H4 (cell line): ENCODE data around the gene BTN3A1. TPM values are rescaled to one million over a fixed set of nuclear protein-coding genes. Genes with fewer than 3 reads are reported as not detected.
"Not testable (repeated sequence)": the region's sequence is repeated elsewhere in the genome, so short reads cannot be mapped to it uniquely, and the experiment has no call there.

Source experiments
- DNase-seq: peaks from one replicate; pipeline ENCODE4 v3.0.0-alpha.2; 2015; ENCODE audit warnings: low spot score
- total RNA-seq: library from RNA; depleted of rRNA; stranded (reverse); fragments of >200 nt; shearing (Covaris generic); gene quantifications from 2 replicates; pipeline ENCODE4 v1.2.3, GENCODE V29; 2014; rRNA removed

Gene BTN3A1
- total RNA-seq, 1 experiment from 2014 or later: 26.6 TPM

DNA sequence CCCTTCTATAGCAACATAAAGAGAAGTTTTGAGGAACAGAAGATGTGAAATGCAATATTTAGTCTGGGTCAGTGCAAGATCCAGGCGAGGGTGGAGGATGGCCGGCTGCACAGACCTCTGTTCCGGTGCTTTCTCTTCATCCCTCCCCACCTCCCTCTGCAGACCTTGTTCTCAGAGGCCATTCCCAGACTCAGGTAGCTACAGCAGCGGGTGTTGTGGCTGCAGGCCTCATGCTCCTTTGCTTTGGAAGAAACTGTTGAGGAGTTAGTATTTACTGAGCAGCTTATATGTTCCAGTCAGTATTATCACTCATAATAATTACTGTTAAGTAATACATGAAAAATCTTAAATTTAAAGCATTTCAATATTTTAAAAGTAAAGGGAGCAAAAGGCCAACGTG lies 39.9 kb downstream of the BTN3A1 start:
- DNase-seq: no peak

DNA sequence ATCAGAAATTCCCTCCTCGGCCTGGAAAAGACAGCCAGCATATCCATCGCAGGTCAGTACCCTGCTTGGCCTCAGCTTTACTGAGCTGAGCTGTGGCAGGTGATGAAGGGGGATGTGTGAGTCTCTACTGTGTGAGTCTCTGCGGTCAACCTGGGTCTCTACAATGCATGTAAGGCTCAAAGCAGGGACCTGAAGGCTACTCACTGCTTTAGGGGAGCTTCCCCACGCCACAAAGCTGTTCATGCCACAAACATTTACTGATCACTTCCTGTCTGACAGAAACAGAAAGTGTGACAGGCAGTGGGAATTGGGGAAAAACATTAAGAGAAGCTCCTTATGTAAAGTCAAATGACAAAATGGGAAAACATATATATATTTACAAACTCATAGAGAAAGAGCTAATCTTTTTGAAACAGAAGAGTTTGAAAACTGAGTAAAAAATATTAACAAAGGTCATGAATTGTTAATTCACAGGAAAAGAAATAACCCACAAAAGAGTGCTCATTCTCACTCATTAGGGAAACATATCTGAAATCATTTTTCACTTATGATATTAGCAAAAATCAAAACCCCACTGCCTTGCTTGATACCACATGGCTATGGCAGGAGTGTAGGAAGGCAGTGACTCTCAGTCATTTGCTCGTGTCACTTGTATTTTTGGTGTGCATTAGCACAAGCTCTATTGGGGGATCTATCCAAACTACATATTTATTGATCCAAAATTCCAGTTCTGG lies 44.0 kb downstream of the BTN3A1 start:
- DNase-seq: no peak

- DNase-seq: no peak
Measured at GRCh38 chr6:26447257-26447656, 45.2 kb downstream of the BTN3A1 start.

GRCh38 chr6:26450240-26450639 lies 48.2 kb downstream of the BTN3A1 start:
- DNase-seq: no peak

GRCh38 chr6:26452631-26453235 lies 50.7 kb downstream of the BTN3A1 start:
- no peak for DNase-seq

DNA sequence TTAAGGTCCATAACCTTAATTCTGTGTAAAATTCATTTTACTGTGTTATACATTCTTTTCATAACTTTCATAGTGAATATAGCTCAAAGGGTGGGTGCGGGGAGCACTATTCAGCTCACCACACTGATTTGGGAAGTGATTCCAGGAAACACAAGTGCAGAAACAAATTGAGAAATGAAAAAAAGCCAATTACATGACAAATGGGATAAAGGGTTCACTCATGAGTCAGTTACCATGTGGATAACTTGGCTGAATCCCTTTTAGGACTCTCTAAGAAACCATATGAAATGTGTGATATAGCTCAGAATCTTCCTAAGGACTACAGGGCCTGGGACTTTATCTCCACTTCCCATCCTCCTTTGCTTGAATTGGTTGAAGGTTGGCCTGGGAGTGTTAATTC lies 52.6 kb downstream of the BTN3A1 start:
- no peak for DNase-seq

GRCh38 chr6:26455357-26455970 lies 53.4 kb downstream of the BTN3A1 start:
- no peak for DNase-seq

DNA sequence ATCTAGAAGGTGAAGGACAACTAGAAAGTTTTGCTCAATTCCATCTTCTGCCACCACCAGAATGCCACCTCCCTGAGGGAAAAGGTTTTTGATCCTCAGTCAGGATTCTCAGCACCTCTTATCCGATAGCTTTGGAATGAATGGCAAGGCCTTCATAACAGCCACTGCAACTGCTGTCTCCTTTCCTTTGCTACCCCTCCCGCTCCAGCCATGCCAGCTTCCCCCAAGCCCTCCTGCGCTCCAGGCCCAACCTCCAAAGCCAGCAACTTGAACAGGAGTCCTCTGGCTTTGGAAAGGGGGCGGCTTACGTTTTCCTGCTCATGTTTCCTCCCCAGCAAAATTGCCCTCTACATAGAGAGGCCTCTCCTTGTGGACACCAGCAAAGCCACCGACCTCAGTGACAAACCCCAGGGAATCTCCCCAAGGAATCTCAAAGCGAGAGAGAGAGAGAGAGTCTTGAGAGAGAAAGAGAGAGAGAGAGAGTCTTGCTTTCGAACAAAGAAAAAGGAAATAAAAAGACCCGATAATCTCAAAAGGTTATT lies 55.3 kb downstream of the BTN3A1 start:
- no peak for DNase-seq

GRCh38 chr6:26457806-26458688 lies 56.0 kb downstream of the BTN3A1 start, which contains the start of gene BTN2A1:
BTN2A1 (plus strand) TSS chr6:26457955; CDS start chr6:26458637, 682 bp downstream.
- peak; percentile 88 for DNase-seq

DNA sequence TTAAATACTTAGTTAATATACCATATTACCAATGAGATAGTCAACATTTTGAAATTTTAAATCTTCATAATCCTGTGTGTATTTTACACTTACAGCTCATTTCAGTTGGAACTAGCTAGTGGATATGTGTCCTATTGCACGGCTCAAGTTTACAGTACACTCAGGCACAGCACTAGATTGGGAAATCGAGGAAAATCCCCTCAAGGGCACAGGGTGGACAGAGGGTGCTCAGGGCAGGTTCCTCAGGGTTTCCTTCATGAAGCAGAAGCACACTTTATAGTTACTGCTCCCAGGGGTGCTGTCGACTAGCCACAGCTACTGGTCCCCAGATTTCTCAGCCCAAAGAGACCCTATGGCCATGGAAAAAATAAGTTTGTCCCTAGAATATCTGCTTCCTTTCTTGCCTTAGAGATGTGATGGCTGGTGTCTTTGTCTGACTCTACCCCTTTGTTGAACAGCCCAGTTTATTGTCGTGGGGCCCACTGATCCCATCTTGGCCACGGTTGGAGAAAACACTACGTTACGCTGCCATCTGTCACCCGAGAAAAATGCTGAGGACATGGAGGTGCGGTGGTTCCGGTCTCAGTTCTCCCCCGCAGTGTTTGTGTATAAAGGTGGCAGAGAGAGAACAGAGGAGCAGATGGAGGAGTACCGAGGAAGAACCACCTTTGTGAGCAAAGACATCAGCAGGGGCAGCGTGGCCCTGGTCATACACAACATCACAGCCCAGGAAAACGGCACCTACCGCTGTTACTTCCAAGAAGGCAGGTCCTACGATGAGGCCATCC lies 57.1 kb downstream of the BTN3A1 start:
- no peak for DNase-seq

GRCh38 chr6:26461353-26461752 lies 59.3 kb downstream of the BTN3A1 start:
- DNase-seq: not testable (repeated sequence)

GRCh38 chr6:26464014-26464413 lies 61.9 kb downstream of the BTN3A1 start:
- DNase-seq: no peak

GRCh38 chr6:26464416-26465131 lies 62.5 kb downstream of the BTN3A1 start:
- DNase-seq: no peak

Other genes starting within 250 kb of the BTN3A1 start
- gene BTN3A2, start 37.1 kb upstream of the BTN3A1 start, total RNA-seq: 29.6 and 32.0 TPM in 2 replicates
- 3.6 and 6.2 TPM in 2 replicates for gene BTN2A2, start 19.2 kb upstream of the BTN3A1 start, total RNA-seq
- gene BTN3A3, start 38.2 kb downstream of the BTN3A1 start, total RNA-seq: 15.3 and 20.6 TPM in 2 replicates
- 7.4 and 10.4 TPM in 2 replicates for gene BTN2A1, start 55.7 kb downstream of the BTN3A1 start, total RNA-seq
- gene BTN1A1, start 98.0 kb downstream of the BTN3A1 start, total RNA-seq: not detected in 2 replicates
- 88.8 and 104 TPM in 2 replicates for gene HMGN4, start 136.1 kb downstream of the BTN3A1 start, total RNA-seq
- gene ABT1, start 194.7 kb downstream of the BTN3A1 start, total RNA-seq: 15.0 and 15.2 TPM in 2 replicates